HG03139 (cell line): ENCODE results near the gene JPH2.
"Not testable (repeated sequence)": the region's sequence is repeated elsewhere in the genome, so short reads cannot be mapped to it uniquely, and the experiment has no call there.

Source experiments
- ATAC-seq: cut with Tn5 transposase; IDR thresholded peaks from one replicate; pipeline ENCODE4 v1.9.1; 2021; ENCODE audit not compliant: unreplicated experiment

The JPH2 gene

GRCh38 chr20:44212792-44213191 is 25.8 kb upstream of the JPH2 start:
- no peak for ATAC-seq

GRCh38 chr20:44211177-44212039 is 24.4 kb upstream of the JPH2 start:
- no peak for ATAC-seq

- ATAC-seq: peak; percentile 78
Observed at GRCh38 chr20:44210406-44211176, 23.6 kb upstream of the JPH2 start, which contains the start of gene OSER1. OSER1 (minus strand) TSS chr20:44210771; CDS start chr20:44206957, 3,814 bp downstream.

GRCh38 chr20:44209686-44210405 is 22.9 kb upstream of the JPH2 start:
- no peak for ATAC-seq

- ATAC-seq: no peak
Observed at GRCh38 chr20:44208770-44209169, 21.8 kb upstream of the JPH2 start.

- ATAC-seq: no peak
Observed at GRCh38 chr20:44208165-44208564, 21.2 kb upstream of the JPH2 start.

- no peak for ATAC-seq
Observed at GRCh38 chr20:44207126-44207723, 20.2 kb upstream of the JPH2 start.

- ATAC-seq: no peak
Observed at GRCh38 chr20:44206132-44206531, 19.1 kb upstream of the JPH2 start.

GRCh38 chr20:44204832-44205215 is 17.8 kb upstream of the JPH2 start:
- no peak for ATAC-seq

- ATAC-seq: no peak
Observed at GRCh38 chr20:44204156-44204831, 17.3 kb upstream of the JPH2 start.

GRCh38 chr20:44203161-44203560 is 16.2 kb upstream of the JPH2 start:
- ATAC-seq: no peak

- ATAC-seq: no peak
Observed at GRCh38 chr20:44200983-44201382, 14.0 kb upstream of the JPH2 start.

GRCh38 chr20:44200371-44200770 is 13.4 kb upstream of the JPH2 start:
- no peak for ATAC-seq

GRCh38 chr20:44199877-44200276 is 12.9 kb upstream of the JPH2 start:
- ATAC-seq: no peak

GRCh38 chr20:44198872-44199271 is 11.9 kb upstream of the JPH2 start:
- no peak for ATAC-seq

GRCh38 chr20:44196271-44196670 is 9.3 kb upstream of the JPH2 start:
- ATAC-seq: no peak

GRCh38 chr20:44195605-44196004 is 8.6 kb upstream of the JPH2 start:
- no peak for ATAC-seq

GRCh38 chr20:44193801-44194200 is 6.8 kb upstream of the JPH2 start:
- no peak for ATAC-seq

GRCh38 chr20:44191640-44192039 is 4.7 kb upstream of the JPH2 start:
- ATAC-seq: not testable (repeated sequence)

- not testable (repeated sequence) for ATAC-seq
Observed at GRCh38 chr20:44190197-44190852, 3.3 kb upstream of the JPH2 start.
